ENCODE results near the gene CLIP1.
A peak's percentile ranks its signal among the peaks of the same experiment; 100 is the strongest.
"Not testable (repeated sequence)": the region's sequence is repeated elsewhere in the genome, so short reads cannot be mapped to it uniquely, and the experiment has no call there.

The CLIP1 gene

DNA sequence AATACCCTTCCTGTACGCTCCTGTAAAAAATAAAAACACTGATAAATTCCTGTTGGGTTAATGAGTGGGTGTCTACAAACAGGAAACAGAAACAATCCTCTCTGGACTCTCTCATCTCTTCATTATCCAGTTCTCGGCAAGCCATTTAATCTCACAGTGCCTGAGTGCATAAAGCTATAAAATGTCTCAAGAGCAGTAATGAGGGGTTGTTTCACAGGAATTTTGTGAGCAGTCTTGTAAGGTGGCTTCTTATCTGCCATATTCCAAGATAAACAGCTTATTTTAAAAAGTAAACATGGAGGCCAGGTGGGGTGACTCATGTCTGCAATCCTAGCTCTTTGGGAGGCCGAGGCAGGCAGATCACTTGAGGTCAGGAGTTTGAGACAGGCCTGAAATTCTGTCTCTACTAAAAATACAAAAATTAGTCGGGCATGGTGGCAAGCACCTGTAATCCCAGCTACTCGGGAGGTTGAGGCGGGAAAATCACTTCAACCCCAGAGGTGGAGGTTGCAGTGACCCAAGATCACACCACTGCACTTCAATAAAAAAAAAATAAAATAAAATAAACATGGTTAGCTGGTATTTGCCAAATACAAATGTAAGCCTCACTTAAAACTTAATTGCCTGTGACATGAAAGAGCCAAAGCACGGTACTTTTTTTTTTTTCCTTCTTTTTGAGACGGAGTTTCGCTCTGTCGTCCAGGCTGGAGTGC, 54.0 kb downstream of the CLIP1 start:
- TF ChIP-seq, protein P1, sequence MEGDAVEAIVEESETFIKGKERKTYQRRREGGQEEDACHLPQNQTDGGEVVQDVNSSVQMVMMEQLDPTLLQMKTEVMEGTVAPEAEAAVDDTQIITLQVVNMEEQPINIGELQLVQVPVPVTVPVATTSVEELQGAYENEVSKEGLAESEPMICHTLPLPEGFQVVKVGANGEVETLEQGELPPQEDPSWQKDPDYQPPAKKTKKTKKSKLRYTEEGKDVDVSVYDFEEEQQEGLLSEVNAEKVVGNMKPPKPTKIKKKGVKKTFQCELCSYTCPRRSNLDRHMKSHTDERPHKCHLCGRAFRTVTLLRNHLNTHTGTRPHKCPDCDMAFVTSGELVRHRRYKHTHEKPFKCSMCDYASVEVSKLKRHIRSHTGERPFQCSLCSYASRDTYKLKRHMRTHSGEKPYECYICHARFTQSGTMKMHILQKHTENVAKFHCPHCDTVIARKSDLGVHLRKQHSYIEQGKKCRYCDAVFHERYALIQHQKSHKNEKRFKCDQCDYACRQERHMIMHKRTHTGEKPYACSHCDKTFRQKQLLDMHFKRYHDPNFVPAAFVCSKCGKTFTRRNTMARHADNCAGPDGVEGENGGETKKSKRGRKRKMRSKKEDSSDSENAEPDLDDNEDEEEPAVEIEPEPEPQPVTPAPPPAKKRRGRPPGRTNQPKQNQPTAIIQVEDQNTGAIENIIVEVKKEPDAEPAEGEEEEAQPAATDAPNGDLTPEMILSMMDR (IDR thresholded peaks at IDR 0.05; ENCODE audit: insufficient read depth, low read length, missing control alignments) = no peak
- CTCF ChIA-PET = interaction anchor here (1.3 to 6.6 kb wide), 3 partner anchors 14 to 31 kb away, joined by 5 to 76 read pairs (median 7); no protein-coding TSS in a partner anchor
- DNase-seq (ENCODE audit: low read depth, low spot score) = no peak

DNA sequence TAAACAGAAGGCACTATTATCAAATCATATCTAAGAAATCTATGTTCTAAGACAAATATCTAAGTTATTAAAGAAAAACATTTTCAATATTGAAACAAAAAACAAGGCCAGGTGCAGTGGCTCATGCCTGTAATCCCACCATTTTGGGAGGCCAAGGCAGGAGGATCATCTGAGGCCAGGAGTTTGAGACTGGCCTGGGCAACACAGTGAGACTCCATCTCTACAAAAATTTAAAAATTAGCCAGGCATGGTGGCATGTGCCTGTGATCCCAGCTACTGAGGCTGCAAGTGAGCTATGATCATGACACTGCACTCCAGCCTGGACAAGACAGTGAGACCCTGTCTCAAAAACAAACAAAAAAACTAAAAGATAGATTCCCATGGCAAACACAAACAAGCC, 54.8 kb downstream of the CLIP1 start:
- POLR2A ChIA-PET; DNase-seq (ENCODE audit: low read depth, low spot score); H3K4me3 ChIP-seq (ENCODE audit: low read depth, low read length): not testable (repeated sequence)
- CTCF ChIA-PET = interaction anchor here (6.6 kb wide), 1 partner anchor 13 kb away, joined by 76 read pairs; no protein-coding TSS in a partner anchor

More for the DNA sequence above, 54.0 kb downstream of the CLIP1 start:
- POLR2A ChIA-PET = interaction anchor here (0.7 kb wide), 1 partner anchor 81 kb away, joined by 3 read pairs; no protein-coding TSS in a partner anchor
- H3K4me3 ChIP-seq (ENCODE audit: low read depth, low read length) = no peak overlapping the region

DNA sequence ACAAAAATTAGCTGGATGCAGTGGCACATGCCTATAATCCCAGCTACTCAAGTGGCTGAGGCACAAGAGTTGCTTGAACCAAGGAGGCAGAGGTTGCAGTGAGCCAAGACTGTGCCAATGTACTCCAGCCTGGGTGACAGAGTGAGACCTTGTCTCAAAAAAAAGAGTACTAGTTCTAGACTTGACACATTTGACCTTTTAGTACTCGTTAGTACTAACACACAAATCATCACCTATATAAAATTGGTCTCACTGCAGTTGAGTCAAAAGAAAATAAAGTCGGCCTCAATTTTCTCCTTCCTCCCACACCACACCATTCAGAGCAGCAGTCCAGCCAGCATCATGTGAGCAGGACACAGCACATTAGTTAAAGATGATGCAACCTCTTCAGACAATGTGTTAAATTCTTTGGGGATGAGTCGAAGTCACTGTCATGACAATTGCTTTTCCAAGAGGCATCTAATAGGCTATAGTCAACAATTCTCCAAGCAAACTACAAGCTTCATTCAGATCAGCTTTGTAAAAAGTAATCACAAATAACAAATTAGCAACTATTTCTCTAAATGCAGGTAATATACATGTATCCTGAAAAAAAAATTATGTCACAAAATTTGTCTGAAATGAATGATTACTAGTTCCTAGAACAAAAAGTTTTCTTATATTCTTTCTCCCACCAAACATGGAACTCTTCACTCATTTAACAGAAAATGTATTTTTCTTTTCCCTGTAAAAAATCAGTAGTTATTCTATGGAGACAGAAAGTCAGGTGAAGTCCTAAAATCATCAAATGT, 55.6 kb downstream of the CLIP1 start:
- no peak overlapping the region for H3K4me3 ChIP-seq (ENCODE audit: low read depth, low read length)
- POLR2A ChIA-PET = no interaction called here
- TF ChIP-seq, protein P1 (IDR thresholded peaks at IDR 0.05; ENCODE audit: insufficient read depth, low read length, missing control alignments) = no peak
- CTCF ChIA-PET = interaction anchor here (1.1 to 6.6 kb wide), 2 partner anchors 12 to 107 kb away, joined by 3 to 76 read pairs; no protein-coding TSS in a partner anchor
- DNase-seq (ENCODE audit: low read depth, low spot score) = peak; percentile 73

DNA sequence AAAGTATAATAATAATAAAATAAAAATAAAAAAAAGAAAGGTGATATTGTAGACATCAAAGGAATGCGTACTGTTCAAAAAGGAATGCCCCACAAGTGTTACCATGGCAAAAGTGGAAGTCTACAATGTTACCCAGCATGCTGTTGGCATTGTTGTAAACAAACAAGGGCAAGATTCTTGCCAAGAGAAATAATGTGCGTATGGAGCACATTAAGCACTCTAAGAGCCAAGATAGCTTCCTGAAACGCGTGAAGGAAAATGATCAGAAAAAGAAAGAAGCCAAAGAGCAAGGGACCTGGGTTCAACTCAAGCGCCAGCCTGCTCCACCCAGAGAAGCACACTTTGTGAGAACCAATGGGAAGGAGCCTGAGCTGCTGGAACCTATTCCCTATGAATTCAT, 57.2 kb downstream of the CLIP1 start:
- DNase-seq (ENCODE audit: low read depth, low spot score); POLR2A ChIA-PET: not testable (repeated sequence)
- CTCF ChIA-PET = interaction anchor here (6.6 kb wide), 1 partner anchor 11 kb away, joined by 76 read pairs; no protein-coding TSS in a partner anchor

DNA sequence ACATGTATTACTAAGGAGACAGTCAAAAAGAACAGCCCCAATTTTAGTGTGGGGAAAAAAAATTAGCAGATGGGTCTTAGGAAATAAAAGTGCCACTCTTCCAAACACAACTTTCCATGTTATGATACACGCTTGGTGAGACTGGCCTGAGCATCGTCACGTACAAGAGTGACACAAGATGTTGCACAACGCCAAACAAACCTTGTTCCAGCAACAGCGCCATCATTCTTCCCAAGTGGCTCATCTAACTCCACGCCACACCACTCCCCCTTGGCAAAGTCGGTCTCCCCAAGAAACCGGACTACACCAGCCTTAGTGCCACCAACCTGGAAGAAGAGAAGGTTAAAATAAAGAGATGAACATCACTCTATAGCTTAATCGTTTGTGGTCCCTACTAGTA, 58.7 kb downstream of the CLIP1 start:
- POLR2A ChIA-PET = no interaction called here
- H3K4me3 ChIP-seq (ENCODE audit: low read depth, low read length) = no peak overlapping the region
- CTCF ChIA-PET = interaction anchor here (0.6 to 6.6 kb wide), 2 partner anchors 9 to 12 kb away, joined by 3 to 76 read pairs; no protein-coding TSS in a partner anchor

More for the DNA sequence above, 57.2 kb downstream of the CLIP1 start:
- not testable (repeated sequence) for H3K4me3 ChIP-seq (ENCODE audit: low read depth, low read length)

DNA sequence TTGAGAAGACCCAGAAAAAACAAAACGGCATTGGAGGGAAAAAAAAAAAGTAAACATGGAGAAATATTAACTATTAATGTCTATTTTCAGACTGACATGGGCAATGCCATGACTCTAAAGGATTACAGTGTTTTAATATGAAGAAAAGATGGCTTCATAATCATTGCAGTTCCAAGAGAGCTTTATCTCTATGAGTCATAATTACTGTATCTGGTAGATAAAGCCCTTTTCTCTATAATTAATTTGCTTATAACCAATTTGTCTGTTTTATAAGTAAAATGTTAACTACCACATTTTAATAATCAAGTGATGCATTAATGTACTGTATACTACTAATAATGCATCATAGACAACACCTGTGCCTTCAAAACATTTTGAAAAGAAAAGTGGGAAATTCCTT, 59.7 kb downstream of the CLIP1 start:
- ChIA-PET CTCF (interaction anchor here (1.0 kb wide), 1 partner anchor 8 kb away, joined by 3 read pairs; no protein-coding TSS in a partner anchor), POLR2A (interaction anchor here (0.7 kb wide), 1 partner anchor 82 kb away, joined by 3 read pairs; no protein-coding TSS in a partner anchor)

More for the DNA sequence above, 58.7 kb downstream of the CLIP1 start:
- DNase-seq (ENCODE audit: low read depth, low spot score) = no peak
- TF ChIP-seq, protein P1 (IDR thresholded peaks at IDR 0.05; ENCODE audit: insufficient read depth, low read length, missing control alignments) = no peak

DNA sequence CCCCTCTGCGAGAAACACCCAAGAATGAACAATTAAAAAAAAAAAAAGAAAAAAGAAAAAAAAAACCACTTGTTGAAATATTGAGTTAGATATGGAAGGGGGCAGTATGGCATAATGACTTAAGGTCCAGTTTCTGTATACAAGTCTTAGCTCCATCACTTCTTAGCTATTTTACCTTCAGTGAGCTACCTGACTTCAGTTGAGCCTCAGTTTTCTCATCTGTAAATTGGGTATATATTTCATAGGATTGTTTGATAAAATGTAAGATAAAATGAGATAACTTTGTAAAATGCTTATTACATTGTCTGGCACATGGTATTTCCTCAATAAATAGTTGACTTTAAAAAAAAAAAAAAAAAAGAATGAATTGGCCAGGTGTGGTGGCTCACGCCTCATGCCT, 64.1 kb downstream of the CLIP1 start:
- POLR2A ChIA-PET = interaction anchor here (0.7 kb wide), 1 partner anchor 33 kb away, joined by 4 read pairs; no protein-coding TSS in a partner anchor
- H3K4me3 ChIP-seq (ENCODE audit: low read depth, low read length); DNase-seq (ENCODE audit: low read depth, low spot score): not testable (repeated sequence)
- CTCF ChIA-PET = interaction anchor here (0.7 to 1.2 kb wide), 4 partner anchors 8 to 41 kb away, joined by 3 to 5 read pairs (median 4); no protein-coding TSS in a partner anchor

More for the DNA sequence above, 59.7 kb downstream of the CLIP1 start:
- no peak for DNase-seq (ENCODE audit: low read depth, low spot score)
- no peak overlapping the region for H3K4me3 ChIP-seq (ENCODE audit: low read depth, low read length)
- TF ChIP-seq, protein P1 (IDR thresholded peaks at IDR 0.05; ENCODE audit: insufficient read depth, low read length, missing control alignments) = no peak

DNA sequence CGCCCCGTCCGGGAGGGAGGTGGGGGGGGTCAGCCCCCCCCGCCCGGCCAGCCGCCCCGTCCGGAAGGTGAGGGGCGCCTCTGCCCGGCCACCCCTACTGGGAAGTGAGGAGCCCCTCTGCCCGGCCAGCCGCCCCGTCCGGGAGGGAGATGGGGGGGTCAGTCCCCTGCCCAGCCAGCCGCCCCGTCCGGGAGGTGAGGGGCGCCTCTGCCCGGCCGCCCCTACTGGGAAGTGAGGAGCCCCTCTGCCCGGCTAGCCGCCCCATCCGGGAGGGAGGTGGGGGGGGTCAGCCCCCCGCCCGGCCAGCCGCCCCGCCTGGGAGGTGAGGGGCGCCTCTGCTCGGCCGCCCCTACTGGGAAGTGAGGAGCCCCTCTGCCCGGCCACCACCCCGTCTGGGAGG, 64.9 kb downstream of the CLIP1 start:
- CTCF ChIA-PET; DNase-seq (ENCODE audit: low read depth, low spot score); H3K4me3 ChIP-seq (ENCODE audit: low read depth, low read length); POLR2A ChIA-PET: not testable (repeated sequence)

DNA sequence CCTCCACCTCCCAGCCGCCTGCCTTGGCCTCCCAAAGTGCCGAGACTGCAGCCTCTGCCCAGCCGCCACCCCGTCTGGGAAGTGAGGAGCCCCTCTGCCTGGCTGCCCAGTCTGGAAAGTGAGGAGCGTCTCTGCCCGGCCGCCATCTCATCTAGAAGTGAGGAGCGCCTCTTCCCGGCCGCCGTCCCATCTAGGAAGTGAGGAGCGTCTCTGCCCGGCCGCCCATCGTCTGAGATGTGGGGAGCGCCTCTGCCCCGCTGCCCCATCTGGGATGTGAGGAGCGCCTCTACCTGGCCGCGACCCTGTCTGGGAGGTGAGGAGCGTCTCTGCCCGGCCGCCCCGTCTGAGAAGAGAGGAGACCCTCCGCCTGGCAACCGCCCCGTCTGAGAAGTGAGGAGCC, 65.5 kb downstream of the CLIP1 start:
- ChIA-PET CTCF (interaction anchor here (0.9 to 4.6 kb wide), 4 partner anchors 10 to 113 kb away, joined by 3 to 76 read pairs (median 26); no protein-coding TSS in a partner anchor), POLR2A (interaction anchor here (0.9 kb wide), 1 partner anchor 14 kb away, joined by 3 read pairs; no protein-coding TSS in a partner anchor)
- not testable (repeated sequence) for H3K4me3 ChIP-seq (ENCODE audit: low read depth, low read length); DNase-seq (ENCODE audit: low read depth, low spot score)

Data from AG04449 (cell line).